Trophoblast cell (in vitro differentiated cells and primary cell): ENCODE data around the gene DCC.

ENCODE experiments used
- DNase-seq, 2 donors: peaks; one replicate each; pipeline ENCODE4 v3.0.0-alpha.2; 2016
- H2AFZ ChIP-seq: 2 replicates; pipeline ENCODE4 v1.6.1; 2013; ENCODE audit warnings: low read length, moderate library complexity, mild to moderate bottlenecking; ENCODE audit not compliant: insufficient read depth, poor library complexity
- H2AK5ac ChIP-seq: 2 replicates; pipeline ENCODE4 v1.6.1; 2013; ENCODE audit warnings: mild to moderate bottlenecking, low read length
- H2BK120ac ChIP-seq: 2 replicates; pipeline ENCODE4 v1.6.1; 2013; ENCODE audit warnings: low read length, mild to moderate bottlenecking, moderate library complexity; ENCODE audit not compliant: insufficient read depth, poor library complexity
- H2BK12ac ChIP-seq: 2 replicates; pipeline ENCODE4 v1.6.1; 2013; ENCODE audit warnings: mild to moderate bottlenecking, low read length, moderate library complexity
- H2BK5ac ChIP-seq: 2 replicates; pipeline ENCODE4 v1.6.1; 2013; ENCODE audit warnings: low read length, low read depth, moderate library complexity, mild to moderate bottlenecking; ENCODE audit not compliant: poor library complexity
- H3K14ac ChIP-seq: 2 replicates; pipeline ENCODE4 v1.6.1; 2013; ENCODE audit warnings: mild to moderate bottlenecking, low read length
- H3K18ac ChIP-seq: 2 replicates; pipeline ENCODE4 v1.6.1; 2013; ENCODE audit warnings: mild to moderate bottlenecking, low read length
- H3K23ac ChIP-seq: 2 replicates; pipeline ENCODE4 v1.6.1; 2013; ENCODE audit warnings: low read length
- H3K27ac ChIP-seq: 2 replicates; pipeline ENCODE4 v1.5.1; 2013; ENCODE audit warnings: low read depth, mild to moderate bottlenecking, inconsistent platforms, low read length, moderate library complexity
- H3K27me3 ChIP-seq: 2 replicates; pipeline ENCODE4 v1.6.1; 2013; ENCODE audit warnings: inconsistent platforms, mild to moderate bottlenecking, low read length, moderate library complexity; ENCODE audit not compliant: insufficient read depth
- H3K36me3 ChIP-seq, 2 experiments: 1 replicate in 1 of 2; 2 replicates in 1 of 2; pipeline ENCODE4 v1.6.1; 2013; ENCODE audit warnings: low read length in 2 of 2, mild to moderate bottlenecking in 2 of 2, moderate library complexity in 1 of 2; ENCODE audit not compliant: insufficient read depth in 2 of 2, control insufficient read depth in 1 of 2
- H3K4ac ChIP-seq: 2 replicates; pipeline ENCODE4 v1.6.1; 2013; ENCODE audit warnings: low read depth, mild to moderate bottlenecking, low read length, moderate library complexity
- H3K4me1 ChIP-seq, 2 experiments: 1 replicate in 1 of 2; 2 replicates in 1 of 2; pipeline ENCODE4 v1.6.1; 2013; ENCODE audit warnings: low read length in 2 of 2, mild to moderate bottlenecking in 2 of 2, moderate library complexity in 1 of 2; ENCODE audit not compliant: insufficient read depth in 2 of 2, control insufficient read depth in 1 of 2
- H3K4me2 ChIP-seq: 2 replicates; pipeline ENCODE4 v1.6.1; 2013; ENCODE audit warnings: inconsistent platforms, mild to moderate bottlenecking, low read length, moderate library complexity
- H3K4me3 ChIP-seq: 2 replicates; pipeline ENCODE4 v1.5.1; 2013; ENCODE audit warnings: mild to moderate bottlenecking, low read depth, low read length, inconsistent platforms
- H3K79me1 ChIP-seq: one replicate; pipeline ENCODE4 v1.6.1; 2013; ENCODE audit warnings: low read length
- H3K79me2 ChIP-seq: 2 replicates; pipeline ENCODE4 v1.6.1; 2013; ENCODE audit warnings: low read length, mild to moderate bottlenecking; ENCODE audit not compliant: control insufficient read depth, insufficient read depth, poor library complexity
- H3K9ac ChIP-seq: 2 replicates; pipeline ENCODE4 v1.6.1; 2013; ENCODE audit warnings: mild to moderate bottlenecking, low read length
- H3K9me3 ChIP-seq: 2 replicates; pipeline ENCODE4 v1.6.1; 2013; ENCODE audit warnings: low read depth, mild to moderate bottlenecking, control low read depth, inconsistent platforms, low read length; ENCODE audit not compliant: insufficient read depth
- H4K12ac ChIP-seq: 2 replicates; pipeline ENCODE4 v1.6.1; 2013; ENCODE audit warnings: low read depth, mild to moderate bottlenecking, low read length, moderate library complexity
- H4K8ac ChIP-seq: 2 replicates; pipeline ENCODE4 v1.6.1; 2013; ENCODE audit warnings: low read depth, mild to moderate bottlenecking, low read length, moderate library complexity
- H4K91ac ChIP-seq: one replicate; pipeline ENCODE4 v1.6.1; 2013; ENCODE audit warnings: low read depth, mild to moderate bottlenecking, low read length, moderate library complexity
- whole genome bisulfite sequencing: extraction: QIAGEN DNeasy Blood & Tissue Kit; methylation state at CpG from one replicate; pipeline ENCODE4 v1.1.7; 2013; ENCODE audit warnings: missing lambda C conversion rate; ENCODE audit not compliant: insufficient read length, insufficient coverage; ENCODE audit errors: extremely low coverage; 5-methylcytosine and 5-hydroxymethylcytosine counted together

The DCC gene

GRCh38 chr18:52402814-52403213 is 62.8 kb downstream of the DCC start:
- Histone ChIP-seq H4K12ac (no peak overlapping the region), H4K91ac (no peak overlapping the region), H2BK5ac (no peak overlapping the region), H3K79me1 (no peaks in the 10 kb centered on the region), H3K9ac (no peak overlapping the region), H2AK5ac (no peak overlapping the region), H3K9me3 (no peaks in the 10 kb centered on the region), H2BK12ac (no peak overlapping the region), H3K36me3 (no peaks in the 10 kb centered on the region), H4K8ac (no peak overlapping the region), H2BK120ac (no peak overlapping the region), H3K18ac (no peak overlapping the region), H3K27ac (no peak overlapping the region), H3K23ac (no peak overlapping the region), H3K4ac (no peak overlapping the region), H3K4me1 (no peaks in the 10 kb centered on the region), H3K79me2 (no peaks in the 10 kb centered on the region), H3K14ac (no peak overlapping the region), H3K27me3 (no peaks in the 10 kb centered on the region), H2AFZ (no peak overlapping the region), H3K4me2 (no peak overlapping the region), H3K4me3 (no peak overlapping the region)
- WGBS: no CpG with 5 or more reads among the region's 3 CpGs
- DNase-seq: no peak

- no peak overlapping the region for H3K14ac ChIP-seq
- no peaks in the 10 kb centered on the region for H3K27me3 ChIP-seq
- H3K23ac ChIP-seq: no peak overlapping the region
- no peak overlapping the region for H2BK12ac ChIP-seq
- no peak overlapping the region for H3K27ac ChIP-seq
- no peak overlapping the region for H3K9ac ChIP-seq
- H3K79me2 ChIP-seq: no peaks in the 10 kb centered on the region
- no peak overlapping the region for H2AK5ac ChIP-seq
- no peak overlapping the region for H2BK120ac ChIP-seq
- no peak overlapping the region for H4K12ac ChIP-seq
- H4K91ac ChIP-seq: no peak overlapping the region
- DNase-seq: no peak
- H2AFZ ChIP-seq: no peak overlapping the region
- H3K4me2 ChIP-seq: no peak overlapping the region
- H3K79me1 ChIP-seq: no peaks in the 10 kb centered on the region
- H2BK5ac ChIP-seq: no peak overlapping the region
- no peaks in the 10 kb centered on the region for H3K4me1 ChIP-seq
- H3K36me3 ChIP-seq: no peaks in the 10 kb centered on the region
- no peaks in the 10 kb centered on the region for H3K9me3 ChIP-seq
- no peak overlapping the region for H3K18ac ChIP-seq
- no peak overlapping the region for H3K4me3 ChIP-seq
- H3K4ac ChIP-seq: no peak overlapping the region
- H4K8ac ChIP-seq: no peak overlapping the region
Measured at GRCh38 chr18:52403291-52404021, 63.5 kb downstream of the DCC start.

- H3K14ac ChIP-seq: no peak overlapping the region
- no peak overlapping the region for H3K4me2 ChIP-seq
- no peaks in the 10 kb centered on the region for H3K79me1 ChIP-seq
- no peak overlapping the region for H4K8ac ChIP-seq
- no peak overlapping the region for H3K23ac ChIP-seq
- H4K12ac ChIP-seq: no peak overlapping the region
- H3K9me3 ChIP-seq: no peaks in the 10 kb centered on the region
- no peak overlapping the region for H3K18ac ChIP-seq
- H3K27ac ChIP-seq: no peak overlapping the region
- no peak for DNase-seq
- no peaks in the 10 kb centered on the region for H3K36me3 ChIP-seq
- no peak overlapping the region for H4K91ac ChIP-seq
- H3K27me3 ChIP-seq: no peaks in the 10 kb centered on the region
- no peak overlapping the region for H2BK120ac ChIP-seq
- H3K79me2 ChIP-seq: no peaks in the 10 kb centered on the region
- no peak overlapping the region for H2BK12ac ChIP-seq
- no peaks in the 10 kb centered on the region for H3K4me1 ChIP-seq
- no peak overlapping the region for H2BK5ac ChIP-seq
- H3K4me3 ChIP-seq: no peak overlapping the region
- H2AK5ac ChIP-seq: no peak overlapping the region
- no CpG with 5 or more reads among the region's 2 CpGs for WGBS
- H2AFZ ChIP-seq: no peak overlapping the region
- H3K4ac ChIP-seq: no peak overlapping the region
- no peak overlapping the region for H3K9ac ChIP-seq
Measured at GRCh38 chr18:52408800-52409302, 68.9 kb downstream of the DCC start.

DNA sequence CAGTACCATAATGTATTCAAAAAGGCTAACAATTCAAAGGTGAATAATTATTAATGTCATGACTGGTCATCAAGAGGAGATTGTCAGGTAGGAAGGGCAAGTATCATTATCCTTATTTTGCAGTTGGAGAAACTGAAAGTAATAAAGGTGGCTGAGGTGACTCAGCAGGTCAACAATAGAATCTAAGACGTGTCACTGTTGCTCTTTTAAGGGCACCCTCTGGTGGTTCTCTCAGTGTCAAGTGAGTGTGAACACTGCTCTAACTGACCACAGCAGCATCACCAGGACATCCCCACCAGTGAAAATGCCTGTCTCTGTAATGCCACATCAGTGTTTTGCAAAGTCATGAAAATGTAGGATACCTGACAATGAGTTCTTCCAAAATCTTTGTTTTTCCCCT is 69.7 kb downstream of the DCC start:
- Histone ChIP-seq H3K9me3 (no peaks in the 10 kb centered on the region), H2AK5ac (no peak overlapping the region), H3K23ac (no peak overlapping the region), H2BK12ac (no peak overlapping the region), H3K27me3 (no peaks in the 10 kb centered on the region), H2BK5ac (no peak overlapping the region), H3K79me1 (no peaks in the 10 kb centered on the region), H3K4ac (no peak overlapping the region), H3K4me3 (no peak overlapping the region), H2AFZ (no peak overlapping the region), H2BK120ac (no peak overlapping the region), H3K79me2 (no peaks in the 10 kb centered on the region), H4K8ac (no peak overlapping the region), H3K27ac (no peak overlapping the region), H3K36me3 (no peaks in the 10 kb centered on the region), H3K4me1 (no peaks in the 10 kb centered on the region), H4K12ac (no peak overlapping the region), H3K18ac (no peak overlapping the region), H3K4me2 (no peak overlapping the region), H4K91ac (no peak overlapping the region), H3K9ac (no peak overlapping the region), H3K14ac (no peak overlapping the region)
- WGBS: no CpG with 5 or more reads among the region's 1 CpG
- DNase-seq: no peak
